UCSD-AML1 (cell line): Measurements from ENCODE around the gene CHIA.

Experiments used
- DNase-seq: peaks from one replicate; lab custom pipeline; 2025; ENCODE audit not compliant: unreplicated experiment; lab: John Stamatoyannopoulos, UW

CHIA gene

DNA sequence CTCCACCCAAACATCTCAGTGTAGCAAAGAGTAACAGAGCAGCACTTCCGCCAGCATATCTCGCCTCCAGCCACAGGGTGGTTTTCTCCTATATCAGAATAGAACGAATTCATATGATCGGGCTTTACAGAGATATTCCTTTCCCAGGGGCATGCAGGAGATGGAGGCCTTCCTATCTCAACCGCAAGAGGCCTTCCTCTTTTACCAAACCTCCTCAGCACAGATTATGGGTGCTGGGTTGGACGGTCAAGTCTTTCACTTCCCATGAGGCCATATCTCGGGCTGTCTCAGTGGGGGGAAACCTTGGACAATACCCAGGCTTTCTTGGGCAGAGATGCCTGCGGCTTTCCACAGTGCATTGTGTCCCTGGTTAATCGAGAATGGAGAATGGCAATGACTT, 71.1 kb downstream of the CHIA start:
- no peak for DNase-seq

DNA sequence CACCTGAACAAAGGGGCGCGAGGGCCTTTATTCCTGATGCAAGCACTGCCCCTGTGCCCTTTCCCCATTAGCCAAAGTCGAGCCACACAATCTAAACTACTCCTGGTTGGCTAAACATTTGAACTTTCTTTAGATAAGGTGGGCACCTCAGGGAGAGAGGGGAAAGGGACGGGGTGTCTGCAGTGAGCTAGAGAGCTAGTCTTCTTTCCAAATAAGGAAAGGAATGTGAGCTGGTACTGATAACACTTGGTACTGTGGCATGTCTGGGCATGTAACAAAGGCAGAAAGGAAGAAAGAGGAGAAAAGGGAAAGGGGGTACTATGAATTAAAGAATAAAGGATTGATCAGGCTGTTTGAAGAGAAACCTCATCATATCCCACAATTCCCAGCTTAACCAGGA, 74.0 kb downstream of the CHIA start:
- DNase-seq = no peak

DNA sequence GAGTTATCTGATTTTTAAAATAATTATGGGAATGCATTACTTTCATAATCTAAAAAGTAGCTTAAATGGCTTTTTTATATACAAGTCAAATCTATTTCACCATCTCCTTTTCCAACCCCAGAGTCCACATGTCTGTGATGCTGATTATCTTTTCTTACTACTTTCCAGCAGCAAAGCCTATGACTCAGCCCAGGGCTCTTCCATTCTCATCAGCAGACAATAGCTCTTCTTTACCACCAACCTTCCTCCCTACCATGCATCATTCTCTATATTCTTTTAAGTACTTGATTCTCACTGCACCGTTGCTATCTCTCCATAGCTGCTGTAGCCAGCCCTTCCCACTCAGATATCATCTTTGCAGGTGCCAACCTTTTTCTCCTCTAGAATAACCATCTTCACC, 75.6 kb downstream of the CHIA start:
- DNase-seq = no peak

DNA sequence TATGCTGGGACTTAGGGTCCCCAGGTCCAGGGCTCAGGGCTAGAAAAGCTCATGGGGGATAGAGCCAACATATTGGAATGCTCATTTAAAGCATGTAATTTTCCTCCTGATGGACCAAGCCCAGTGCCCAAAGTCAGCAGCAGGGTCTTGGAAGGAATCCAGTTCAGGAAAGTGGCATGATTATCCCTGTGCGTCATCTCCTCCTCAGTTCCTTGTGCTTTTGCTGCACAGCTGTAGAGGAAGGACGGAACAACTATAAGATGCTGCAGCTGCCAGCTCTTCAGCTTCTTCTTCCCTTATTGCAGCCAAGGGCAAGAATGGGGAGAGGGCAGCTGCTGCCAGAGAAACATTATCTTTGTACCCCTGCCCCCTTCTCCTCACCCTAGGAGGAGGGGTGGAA, 78.5 kb downstream of the CHIA start:
- DNase-seq = no peak

- DNase-seq = no peak
These were observed 79.0 kb downstream of the CHIA start for GRCh38 chr1:111369645-111370044.
